Measurements from ENCODE around the gene AGAP2. TPM values are rescaled to one million over a fixed set of nuclear protein-coding genes. Genes with fewer than 3 reads are reported as not detected.
"Not testable (repeated sequence)": the region's sequence is repeated elsewhere in the genome, so short reads cannot be mapped to it uniquely, and the experiment has no call there.

The AGAP2 gene
- polyA plus RNA-seq, 3 donors = 0.77 to 3.1 (median 2.2) TPM

DNA sequence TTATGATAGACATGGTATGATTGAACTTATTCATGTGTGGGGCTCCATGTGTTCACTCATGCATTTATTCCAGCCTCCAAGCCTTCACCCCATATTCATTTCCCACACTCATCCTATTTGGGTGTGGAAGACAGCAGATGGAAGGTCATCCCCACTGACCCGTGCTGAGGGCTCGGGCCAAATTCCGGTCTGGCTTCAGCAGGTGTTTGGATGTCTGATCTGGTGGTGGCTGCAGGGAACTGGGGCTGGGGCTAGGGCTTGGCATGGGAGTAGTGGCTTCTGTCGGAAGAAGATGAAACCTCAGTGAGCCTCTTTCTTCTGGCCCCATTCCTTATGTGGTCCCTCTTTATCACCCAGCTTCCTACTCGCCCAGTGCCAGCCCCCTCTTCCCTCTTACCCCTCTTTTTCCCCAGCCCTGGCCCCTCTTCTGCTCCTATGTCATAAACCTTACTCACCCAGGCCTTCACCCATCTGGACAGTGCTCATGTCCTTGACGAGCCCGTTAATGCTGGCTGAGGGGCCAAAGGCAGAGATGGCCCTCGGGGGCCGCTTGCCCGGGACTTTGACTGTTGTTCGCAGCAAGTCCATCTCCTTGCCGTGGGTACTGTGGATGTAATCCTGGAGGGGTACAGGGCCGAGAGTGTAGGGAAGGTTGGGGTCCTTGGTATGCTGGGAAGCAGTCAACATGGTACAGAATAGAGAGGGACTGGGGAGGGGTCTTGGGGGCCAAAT is 8.0 kb downstream of the AGAP2 start:
- H3K27ac ChIP-seq (ENCODE audit: low read depth, low read length) = no peak overlapping the region
- WGBS, 3 donors = 78 to 88% (median 87%) methylated on average over 13 of the region's 13 CpGs

DNA sequence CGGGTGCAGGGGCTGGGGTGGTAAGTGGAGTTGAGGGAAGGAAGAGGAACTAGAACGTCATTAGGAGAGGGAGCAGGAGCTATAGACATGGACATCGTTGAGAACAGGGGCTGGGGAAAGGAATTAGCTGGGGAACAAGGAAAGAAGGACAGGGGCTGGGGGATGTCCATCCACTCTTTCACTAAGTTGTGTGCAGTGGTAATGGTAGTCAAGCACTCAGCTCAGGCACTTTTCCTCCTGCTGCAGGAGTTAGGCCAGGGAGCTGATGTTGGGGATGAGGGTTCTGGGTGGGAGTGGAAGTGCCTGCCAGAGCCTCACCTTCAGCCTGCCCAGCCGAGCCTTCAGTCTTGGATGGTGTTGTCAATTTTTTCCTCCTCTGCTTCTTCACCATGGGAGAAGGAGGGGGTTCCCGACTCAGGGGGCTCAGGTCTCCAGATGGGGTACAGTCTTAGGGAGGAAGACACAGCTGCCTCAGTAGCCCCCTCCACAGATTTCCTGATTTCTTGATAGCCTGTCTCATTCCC is 9.2 kb downstream of the AGAP2 start:
- 49 to 67% (median 58%) methylated on average over 5 of the region's 5 CpGs for WGBS, 3 donors

GRCh38 chr12:57727758-57728395 is 10.7 kb downstream of the AGAP2 start:
- WGBS, 3 donors = 52 to 70% (median 68%) methylated on average over 21 of the region's 21 CpGs
- no peak overlapping the region for H3K27ac ChIP-seq (ENCODE audit: low read depth, low read length)

More for the DNA sequence above, 9.2 kb downstream of the AGAP2 start:
- H3K27ac ChIP-seq (ENCODE audit: low read depth, low read length) = no peak overlapping the region

- no peak overlapping the region for H3K27ac ChIP-seq (ENCODE audit: low read depth, low read length)
- WGBS, 3 donors = 10 to 58% (median 46%) methylated on average over 75 to 76 of the region's 76 CpGs
Measured at GRCh38 chr12:57726884-57727757, 11.4 kb downstream of the AGAP2 start.

DNA sequence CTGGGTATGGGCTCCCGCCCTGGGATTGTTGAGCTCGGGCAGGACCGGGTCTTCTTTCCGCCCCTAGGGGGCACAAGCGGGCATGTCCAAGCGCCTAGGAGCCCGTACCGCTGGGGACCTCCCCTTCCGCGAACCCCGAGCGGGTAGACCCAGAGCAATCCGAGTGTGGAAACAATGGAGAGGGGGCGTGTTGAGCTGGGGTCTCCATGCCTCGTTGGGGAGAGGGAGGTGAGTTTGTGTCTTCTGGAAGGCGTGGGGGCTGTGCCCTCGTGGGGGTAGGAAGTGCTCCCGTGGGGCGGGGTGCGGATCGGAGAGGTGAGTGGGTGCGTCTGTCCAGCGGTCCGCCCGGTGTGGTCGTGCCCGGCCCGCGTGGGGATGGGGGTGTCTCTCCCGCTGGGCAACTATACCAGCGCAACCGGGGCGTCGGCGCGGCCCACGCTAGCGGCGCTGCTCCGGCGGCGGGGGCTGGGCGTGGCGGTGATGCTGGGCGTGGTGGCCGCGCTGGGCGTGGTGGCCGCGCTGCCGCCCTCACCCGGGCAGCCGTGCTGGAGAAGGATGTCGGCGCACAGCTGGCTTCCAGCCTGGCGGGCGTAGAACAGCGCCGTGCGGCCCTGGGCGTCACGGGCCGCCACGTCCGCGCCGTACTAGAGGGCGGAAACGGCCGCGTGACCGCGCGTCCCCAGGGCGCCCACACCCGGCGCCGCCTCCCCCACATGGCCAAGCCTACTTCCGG is 12.2 kb downstream of the AGAP2 start:
- no peak overlapping the region for H3K27ac ChIP-seq (ENCODE audit: low read depth, low read length)
- 9 to 48% (median 31%) methylated on average over 52 to 79 of the region's 79 CpGs for WGBS, 3 donors

- 7 to 42% (median 39%) methylated on average over 10 of the region's 10 CpGs for WGBS, 3 donors
- no peak overlapping the region for H3K27ac ChIP-seq (ENCODE audit: low read depth, low read length)
Measured at GRCh38 chr12:57725851-57726150, 12.7 kb downstream of the AGAP2 start.

DNA sequence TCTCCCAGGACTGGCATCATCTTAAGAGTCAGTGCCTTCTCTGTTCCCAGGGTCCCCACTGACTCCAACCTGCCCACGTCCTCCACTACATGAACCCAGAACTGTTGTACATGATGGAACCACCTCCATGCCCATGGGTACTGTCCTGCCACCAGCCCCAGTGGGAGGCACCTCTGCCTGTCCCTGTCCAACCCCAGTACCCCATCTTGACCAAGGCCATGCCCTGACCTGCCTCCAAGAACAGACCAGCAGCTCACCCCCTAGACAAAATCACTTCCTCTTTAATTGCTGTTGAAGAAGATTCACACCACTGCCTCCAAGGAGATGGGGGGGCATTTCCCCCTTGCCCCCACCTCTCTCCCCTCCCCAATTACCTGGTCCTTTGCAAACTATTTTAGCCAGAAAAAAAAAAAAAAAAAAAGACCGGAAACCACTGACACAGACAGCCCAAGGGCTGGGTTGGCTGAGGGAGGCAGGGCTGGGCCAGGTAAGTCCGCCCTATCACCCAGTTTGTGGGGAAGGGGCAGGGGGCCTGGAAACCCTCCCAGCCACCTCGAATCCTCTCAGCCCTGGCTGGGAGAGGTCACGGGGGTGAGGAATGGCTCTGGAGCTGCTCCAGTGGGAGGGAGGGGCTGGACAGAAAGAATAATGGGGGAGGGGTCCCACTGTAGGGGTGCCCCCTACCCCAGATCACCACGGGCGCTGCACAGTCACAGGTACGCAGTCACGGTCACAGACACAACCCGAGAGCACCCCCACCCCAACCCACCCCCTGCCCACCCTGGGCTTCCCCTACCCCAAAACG is 13.4 kb downstream of the AGAP2 start:
- 57 to 67% (median 62%) methylated on average over 8 to 11 of the region's 11 CpGs for WGBS, 3 donors
- no peak overlapping the region for H3K27ac ChIP-seq (ENCODE audit: low read depth, low read length)

DNA sequence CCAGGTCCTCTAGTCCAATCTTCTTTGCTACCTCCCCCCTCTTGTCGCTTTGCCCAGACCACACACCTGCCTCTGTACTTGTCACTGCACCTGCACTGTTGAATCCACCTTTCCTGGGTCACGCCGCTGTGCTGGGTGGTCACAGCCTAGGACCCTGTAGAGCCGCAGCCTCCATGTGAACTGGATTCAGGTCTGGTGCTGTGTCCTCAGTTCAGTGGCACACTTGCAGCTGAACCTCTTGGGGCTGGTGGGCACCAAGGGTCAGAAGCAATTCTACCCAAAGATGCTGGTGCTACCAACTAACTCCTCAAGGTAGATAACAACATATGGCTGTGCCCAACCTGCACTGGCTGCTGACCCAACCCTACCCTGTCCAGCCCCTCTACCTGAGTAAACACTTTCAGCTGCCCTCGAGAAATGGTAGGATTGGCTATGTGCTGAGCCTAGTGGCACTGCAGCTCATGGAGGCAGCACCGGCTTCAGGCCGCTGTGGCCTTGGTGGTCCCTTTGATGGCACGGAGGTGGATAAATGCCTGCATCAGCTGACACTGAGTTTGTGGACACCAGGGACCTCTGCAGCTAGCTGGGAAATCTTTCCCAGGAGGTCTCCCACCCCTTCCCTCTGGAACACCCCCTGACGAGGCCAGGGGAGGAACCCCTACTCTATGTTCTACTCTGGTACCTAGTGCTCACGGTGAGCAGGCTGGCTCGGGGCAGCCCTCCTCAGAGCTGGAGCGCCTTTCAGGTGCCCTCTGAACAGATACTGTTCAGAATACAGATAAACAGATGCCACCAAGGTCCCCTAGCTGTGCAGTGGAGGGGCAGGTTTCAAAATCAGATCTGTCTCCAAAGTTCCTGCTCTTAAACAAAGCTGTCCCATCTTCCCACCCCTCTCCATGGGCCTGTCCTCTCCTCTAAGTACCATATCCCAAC is 14.3 kb downstream of the AGAP2 start:
- 70 to 88% (median 83%) methylated on average over 12 of the region's 12 CpGs for WGBS, 3 donors
- no peak overlapping the region for H3K27ac ChIP-seq (ENCODE audit: low read depth, low read length)

DNA sequence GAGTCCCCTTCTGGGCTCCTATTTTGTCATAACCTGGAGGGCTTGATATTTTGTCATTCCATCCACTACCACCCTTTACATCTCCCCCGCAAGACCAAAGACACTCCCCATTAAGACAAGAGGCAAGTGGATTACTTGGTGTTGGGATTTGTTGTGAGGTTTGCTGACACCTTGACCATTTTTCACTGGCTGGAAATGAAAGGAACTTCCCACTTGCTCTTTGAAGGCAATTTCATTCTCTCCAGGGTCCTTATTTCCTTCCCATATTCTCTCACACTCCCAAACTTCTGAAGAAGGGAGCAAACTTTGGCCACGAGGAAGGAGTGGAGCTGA is 14.9 kb downstream of the AGAP2 start:
- H3K27ac ChIP-seq (ENCODE audit: low read depth, low read length) = no peak overlapping the region
- 63 to 78% (median 69%) methylated on average over 2 of the region's 2 CpGs for WGBS, 3 donors

DNA sequence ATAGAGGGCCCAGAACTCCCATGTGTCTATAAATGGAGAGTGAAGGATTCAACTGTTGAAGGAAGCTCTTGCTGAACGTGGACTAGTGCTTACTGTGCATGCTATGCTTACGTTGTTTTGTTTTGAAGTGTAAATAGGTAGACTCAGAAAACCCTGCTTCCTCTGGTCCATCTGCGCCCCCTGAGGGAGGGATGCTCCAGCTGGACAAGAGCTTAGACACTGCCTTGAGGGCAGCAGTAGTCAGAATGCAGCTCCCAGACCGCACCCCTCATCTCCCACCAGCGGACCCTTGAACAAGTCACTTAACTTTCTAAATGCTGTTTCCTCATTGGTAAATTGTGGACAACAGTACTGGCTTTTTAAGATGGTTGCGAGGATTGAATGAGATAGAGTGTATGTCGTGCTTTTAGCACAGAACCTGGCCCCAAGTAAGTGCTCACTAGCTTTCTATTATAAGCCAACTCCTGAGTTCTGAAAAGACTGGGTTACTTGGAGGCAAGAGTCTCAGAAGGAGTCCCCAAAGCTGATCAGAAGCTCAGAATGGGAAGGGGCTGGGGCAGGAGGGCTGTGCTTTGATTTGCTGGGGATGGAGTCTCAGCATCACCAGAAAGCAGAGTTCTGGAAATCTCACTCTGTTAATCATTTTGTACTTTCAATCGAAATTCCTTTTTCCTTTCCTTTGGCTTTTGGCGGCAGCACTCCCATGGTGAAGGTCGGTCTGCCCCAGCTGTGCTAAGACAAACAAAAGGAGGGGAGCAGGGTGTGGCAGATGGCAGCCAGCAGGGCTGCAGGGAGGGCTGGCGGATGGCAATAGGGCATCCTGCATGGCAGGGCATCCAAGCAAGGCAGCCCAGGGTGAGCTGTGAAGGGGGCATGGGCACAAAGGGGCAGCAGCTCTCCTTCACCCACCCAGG is 15.6 kb downstream of the AGAP2 start:
- H3K27ac ChIP-seq (ENCODE audit: low read depth, low read length) = no peak overlapping the region
- WGBS, 3 donors = 54 to 68% (median 64%) methylated on average over 11 of the region's 11 CpGs

GRCh38 chr12:57721846-57722608 is 16.5 kb downstream of the AGAP2 start:
- 92 to 95% (median 93%) methylated on average over 15 to 16 of the region's 16 CpGs for WGBS, 3 donors
- H3K27ac ChIP-seq (ENCODE audit: low read depth, low read length) = not testable (repeated sequence)

DNA sequence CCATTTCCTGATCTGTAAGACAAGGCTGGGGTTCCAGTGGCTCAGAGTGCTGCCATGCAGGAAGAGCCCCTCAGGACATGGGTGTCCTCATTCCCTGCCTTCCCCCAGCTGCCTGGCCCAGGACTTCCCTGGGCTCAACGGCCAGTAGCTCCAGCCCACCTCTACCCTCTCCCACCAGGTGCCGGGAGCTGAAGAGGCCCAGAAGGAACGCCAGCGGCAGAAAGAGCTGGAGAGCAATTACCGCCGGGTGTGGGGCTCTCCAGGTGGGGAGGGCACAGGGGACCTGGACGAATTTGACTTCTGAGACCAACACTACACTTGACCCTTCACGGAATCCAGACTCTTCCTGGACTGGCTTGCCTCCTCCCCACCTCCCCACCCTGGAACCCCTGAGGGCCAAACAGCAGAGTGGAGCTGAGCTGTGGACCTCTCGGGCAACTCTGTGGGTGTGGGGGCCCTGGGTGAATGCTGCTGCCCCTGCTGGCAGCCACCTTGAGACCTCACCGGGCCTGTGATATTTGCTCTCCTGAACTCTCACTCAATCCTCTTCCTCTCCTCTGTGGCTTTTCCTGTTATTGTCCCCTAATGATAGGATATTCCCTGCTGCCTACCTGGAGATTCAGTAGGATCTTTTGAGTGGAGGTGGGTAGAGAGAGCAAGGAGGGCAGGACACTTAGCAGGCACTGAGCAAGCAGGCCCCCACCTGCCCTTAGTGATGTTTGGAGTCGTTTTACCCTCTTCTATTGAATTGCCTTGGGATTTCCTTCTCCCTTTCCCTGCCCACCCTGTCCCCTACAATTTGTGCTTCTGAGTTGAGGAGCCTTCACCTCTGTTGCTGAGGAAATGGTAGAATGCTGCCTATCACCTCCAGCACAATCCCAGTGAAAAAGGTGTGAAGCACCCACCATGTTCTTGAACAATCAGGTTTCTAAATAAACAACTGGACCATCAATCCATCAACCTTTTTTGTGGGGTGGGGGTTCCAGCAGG is 17.6 kb downstream of the AGAP2 start:
- WGBS, 3 donors = 82 to 90% (median 86%) methylated on average over 11 of the region's 11 CpGs
- H3K27ac ChIP-seq (ENCODE audit: low read depth, low read length) = no peak overlapping the region

- WGBS, 3 donors = 85 to 93% (median 92%) methylated on average over 18 to 20 of the region's 20 CpGs
- no peak overlapping the region for H3K27ac ChIP-seq (ENCODE audit: low read depth, low read length)
Measured at GRCh38 chr12:57719777-57720605, 18.6 kb downstream of the AGAP2 start.
